Stimulated activated naive CD8-positive, alpha-beta T cell treated with anti-CD3 and anti-CD28 coated beads, Interleukin-15, Interleukin-2, amounts not matched to agents 100 ng/mL and 50 ng/mL, for 24 hours (primary cell): ENCODE results near the gene POP7.
A peak's percentile ranks its signal among the peaks of the same experiment; 100 is the strongest.

Source experiments
- H3K27ac Mint-ChIP-seq: one replicate; pipeline ENCODE4 v1.8.0; 2021; ENCODE audit warnings: mild to moderate bottlenecking, mixed read lengths
- H3K27me3 Mint-ChIP-seq: one replicate; pipeline ENCODE4 v1.8.0; 2021; ENCODE audit warnings: mixed read lengths
- H3K36me3 Mint-ChIP-seq: one replicate; pipeline ENCODE4 v1.8.0; 2021; ENCODE audit warnings: low read depth, mixed read lengths
- H3K4me1 Mint-ChIP-seq: one replicate; pipeline ENCODE4 v1.8.0; 2021; ENCODE audit warnings: low read depth, mixed read lengths
- H3K4me3 Mint-ChIP-seq: one replicate; pipeline ENCODE4 v1.8.0; 2021; ENCODE audit warnings: mild to moderate bottlenecking, mixed read lengths
- H3K9me3 Mint-ChIP-seq: one replicate; pipeline ENCODE4 v1.8.0; 2021; ENCODE audit warnings: mixed read lengths

POP7 gene

GRCh38 chr7:100675581-100676350 is 30.2 kb upstream of the POP7 start:
- Mint-ChIP-seq H3K4me1 (peaks cover 22% of the 10 kb centered on the region), H3K27ac (peak overlapping the region; percentile 70)

GRCh38 chr7:100676501-100677306 is 29.2 kb upstream of the POP7 start:
- Mint-ChIP-seq H3K27me3 (no peaks in the 10 kb centered on the region), H3K9me3 (no peaks in the 10 kb centered on the region), H3K4me1 (peaks cover 26% of the 10 kb centered on the region), H3K36me3 (peaks cover 21% of the 10 kb centered on the region), H3K4me3 (peak overlapping the region; percentile 84), H3K27ac (peak overlapping the region; percentile 82)

More at GRCh38 chr7:100675581-100676350, 30.2 kb upstream of the POP7 start:
- Mint-ChIP-seq H3K4me3 (peak overlapping the region; percentile 84), H3K9me3 (no peaks in the 10 kb centered on the region), H3K36me3 (peaks cover 21% of the 10 kb centered on the region), H3K27me3 (no peaks in the 10 kb centered on the region)

- Mint-ChIP-seq H3K27ac (no peak overlapping the region), H3K4me3 (peak overlapping the region; percentile 41), H3K27me3 (no peaks in the 10 kb centered on the region), H3K36me3 (peaks cover 21% of the 10 kb centered on the region), H3K4me1 (peaks cover 34% of the 10 kb centered on the region), H3K9me3 (no peaks in the 10 kb centered on the region)
Observed at GRCh38 chr7:100677308-100678267, 28.3 kb upstream of the POP7 start.

GRCh38 chr7:100678291-100678984 is 27.5 kb upstream of the POP7 start:
- Mint-ChIP-seq H3K36me3 (peaks cover 24% of the 10 kb centered on the region), H3K4me3 (no peak overlapping the region), H3K9me3 (no peaks in the 10 kb centered on the region), H3K27me3 (no peaks in the 10 kb centered on the region), H3K27ac (no peak overlapping the region), H3K4me1 (peaks cover 35% of the 10 kb centered on the region)

- H3K36me3 Mint-ChIP-seq, result peaks cover 25% of the 10 kb centered on the region
- peak overlapping the region; percentile 19 for H3K27ac Mint-ChIP-seq
- H3K4me1 Mint-ChIP-seq, result peaks cover 35% of the 10 kb centered on the region
- no peaks in the 10 kb centered on the region for H3K27me3 Mint-ChIP-seq
- no peaks in the 10 kb centered on the region for H3K9me3 Mint-ChIP-seq
- no peak overlapping the region for H3K4me3 Mint-ChIP-seq
Observed at GRCh38 chr7:100679129-100679926, 26.6 kb upstream of the POP7 start.

- peak overlapping the region; percentile 11 for H3K27ac Mint-ChIP-seq
- H3K36me3 Mint-ChIP-seq, result peaks cover 25% of the 10 kb centered on the region
- no peaks in the 10 kb centered on the region for H3K27me3 Mint-ChIP-seq
- H3K4me1 Mint-ChIP-seq, result peaks cover 35% of the 10 kb centered on the region
- no peaks in the 10 kb centered on the region for H3K9me3 Mint-ChIP-seq
- H3K4me3 Mint-ChIP-seq, result no peak overlapping the region
Observed at GRCh38 chr7:100679927-100680575, 25.9 kb upstream of the POP7 start.

- no peak overlapping the region for H3K4me3 Mint-ChIP-seq
Observed at GRCh38 chr7:100680576-100681271, 25.2 kb upstream of the POP7 start.

GRCh38 chr7:100681491-100682227 is 24.3 kb upstream of the POP7 start:
- Mint-ChIP-seq H3K27ac (no peak overlapping the region), H3K36me3 (peaks cover 29% of the 10 kb centered on the region)

More at GRCh38 chr7:100680576-100681271, 25.2 kb upstream of the POP7 start:
- Mint-ChIP-seq H3K27ac (no peak overlapping the region), H3K27me3 (no peaks in the 10 kb centered on the region), H3K4me1 (peaks cover 35% of the 10 kb centered on the region), H3K36me3 (peaks cover 32% of the 10 kb centered on the region), H3K9me3 (no peaks in the 10 kb centered on the region)

GRCh38 chr7:100682228-100682741 is 23.6 kb upstream of the POP7 start:
- peaks cover 29% of the 10 kb centered on the region for H3K36me3 Mint-ChIP-seq
- H3K4me1 Mint-ChIP-seq, result peaks cover 27% of the 10 kb centered on the region
- no peak overlapping the region for H3K4me3 Mint-ChIP-seq
- H3K27ac Mint-ChIP-seq, result no peak overlapping the region
- no peaks in the 10 kb centered on the region for H3K27me3 Mint-ChIP-seq
- no peaks in the 10 kb centered on the region for H3K9me3 Mint-ChIP-seq

More at GRCh38 chr7:100681491-100682227, 24.3 kb upstream of the POP7 start:
- H3K4me1 Mint-ChIP-seq, result peaks cover 31% of the 10 kb centered on the region
- no peak overlapping the region for H3K4me3 Mint-ChIP-seq
- H3K9me3 Mint-ChIP-seq, result no peaks in the 10 kb centered on the region
- no peaks in the 10 kb centered on the region for H3K27me3 Mint-ChIP-seq

GRCh38 chr7:100682991-100683658 is 22.8 kb upstream of the POP7 start:
- Mint-ChIP-seq H3K27ac (no peak overlapping the region), H3K27me3 (no peaks in the 10 kb centered on the region), H3K4me1 (peaks cover 27% of the 10 kb centered on the region), H3K4me3 (no peak overlapping the region), H3K36me3 (peaks cover 25% of the 10 kb centered on the region), H3K9me3 (no peaks in the 10 kb centered on the region)

- Mint-ChIP-seq H3K36me3 (peaks cover 26% of the 10 kb centered on the region), H3K27me3 (no peaks in the 10 kb centered on the region), H3K4me1 (peaks cover 29% of the 10 kb centered on the region), H3K9me3 (no peaks in the 10 kb centered on the region), H3K4me3 (no peak overlapping the region), H3K27ac (no peak overlapping the region)
Observed at GRCh38 chr7:100683659-100684533, 22.0 kb upstream of the POP7 start.
